ENCODE data around the gene ABCC1.

GRCh38 chr16:16185095-16185494, 235.7 kb downstream of the ABCC1 start:
- TF ChIP-seq POLR2A (IDR thresholded peaks at IDR 0.05) = no peak
- TF ChIP-seq CTCF (IDR thresholded peaks at IDR 0.05) = no peak

Measured in adrenal gland (tissue), 5 donors.